Tibial nerve (tissue), 4 donors: Measurements from ENCODE around the gene PTPRB. TPM values are rescaled to one million over a fixed set of nuclear protein-coding genes. Genes with fewer than 3 reads are reported as not detected.

Source experiments
- DNase-seq, 2 donors: peaks; one replicate each; pipeline ENCODE4 v3.0.0-alpha.2; 2019; ENCODE audit warnings: low spot score in 2 of 2
- H3K27ac ChIP-seq, 4 donors: fragments of 200-600 bp; sonication (generic) in 3 of 4; one replicate each; pipeline ENCODE4 v1.5.1; 2017 to 2019; ENCODE audit warnings: mild to moderate bottlenecking in 1 of 4
- H3K27me3 ChIP-seq, 2 donors: fragments of 200-600 bp; sonication (generic) in 1 of 2; one replicate each; pipeline versions ENCODE4 v1.5.1 to v1.6.0; 2017 to 2019
- H3K36me3 ChIP-seq, 3 donors: fragments of 200-600 bp; sonication (generic); one replicate each; pipeline ENCODE4 v1.5.1; 2018 to 2019
- H3K4me1 ChIP-seq, 4 donors: fragments of 200-600 bp; sonication (generic) in 3 of 4; one replicate each; pipeline ENCODE4 v1.5.1; 2017 to 2019
- H3K4me3 ChIP-seq, 4 donors: fragments of 200-600 bp; sonication (generic) in 3 of 4; one replicate each; pipeline ENCODE4 v1.5.1; 2017 to 2019; ENCODE audit warnings: mild to moderate bottlenecking in 1 of 4, moderate library complexity in 1 of 4
- H3K9me3 ChIP-seq, 4 donors: fragments of 200-600 bp; sonication (generic) in 3 of 4; one replicate each; pipeline ENCODE4 v1.5.1; 2017 to 2019
- CTCF ChIP-seq, 5 experiments: fragments of 200-600 bp in 3 of 5; fragments of 450-650 bp in 2 of 5; sonication (generic) in 3 of 5; IDR thresholded peaks; one replicate each; pipeline ENCODE4 v1.5.1; 2016 to 2019; ENCODE audit warnings: antibody characterized with exemption in 5 of 5, mild to moderate bottlenecking in 3 of 5, moderate library complexity in 2 of 5
- EP300 ChIP-seq, 2 donors: sonication (generic); formaldehyde crosslinking; IDR thresholded peaks; one replicate each; pipeline ENCODE4 v1.6.1; 2017; ENCODE audit warnings: antibody characterized with exemption in 2 of 2, mild to moderate bottlenecking in 1 of 2
- POLR2A ChIP-seq, 2 donors: fragments of 450-650 bp; IDR thresholded peaks; one replicate each; pipeline ENCODE4 v1.6.1; 2017; ENCODE audit warnings: antibody characterized with exemption in 2 of 2, mild to moderate bottlenecking in 2 of 2, moderate library complexity in 2 of 2
- WGBS, 2 donors: methylation state at CpG; one replicate each; pipeline ENCODE4 v1.1.5; 2018; 5-methylcytosine and 5-hydroxymethylcytosine counted together
- total RNA-seq, 4 donors: library from RNA; depleted of rRNA; stranded (reverse); fragments of >200 nt; gene quantifications; one replicate each; pipeline ENCODE4 v1.1.0, GENCODE V29; 2016

The PTPRB gene
- total RNA-seq, 4 donors from 2014 or later: 14.4 to 62.6 (median 34.3) TPM

GRCh38 chr12:70626180-70626579 lies 11.0 kb downstream of the PTPRB start:
- TF ChIP-seq CTCF (IDR thresholded peaks at IDR 0.05) (no peak), POLR2A (IDR thresholded peaks at IDR 0.05) (no peak), EP300 (IDR thresholded peaks at IDR 0.05) (no peak)
- H3K27ac ChIP-seq: no peak overlapping the region
- WGBS, 2 donors: 95 to 97% methylated on average over 3 of the region's 3 CpGs
- no peaks in the 10 kb centered on the region for H3K4me1 ChIP-seq
- no peaks in the 10 kb centered on the region for H3K9me3 ChIP-seq
- no peak overlapping the region for H3K4me3 ChIP-seq
- H3K27me3 ChIP-seq: no peaks in the 10 kb centered on the region
- H3K36me3 ChIP-seq: no peaks in the 10 kb centered on the region
- DNase-seq: no peak

GRCh38 chr12:70619471-70620152 lies 17.6 kb downstream of the PTPRB start:
- DNase-seq: no peak
- 65 to 70% methylated on average over 5 of the region's 5 CpGs for WGBS, 2 donors
- H3K4me3 ChIP-seq: no peak overlapping the region
- no peaks in the 10 kb centered on the region for H3K9me3 ChIP-seq
- no peaks in the 10 kb centered on the region for H3K36me3 ChIP-seq
- H3K27ac ChIP-seq: no peak overlapping the region
- no peak for TF ChIP-seq CTCF (IDR thresholded peaks at IDR 0.05)
- no peak for TF ChIP-seq POLR2A (IDR thresholded peaks at IDR 0.05)
- no peaks in the 10 kb centered on the region for H3K4me1 ChIP-seq
- no peaks in the 10 kb centered on the region for H3K27me3 ChIP-seq

- no peak overlapping the region for H3K27ac ChIP-seq
- no peaks in the 10 kb centered on the region for H3K36me3 ChIP-seq
- no peak for DNase-seq
- H3K4me3 ChIP-seq: no peak overlapping the region
- WGBS, 2 donors: 90 to 93% methylated on average over 4 of the region's 4 CpGs
- no peaks in the 10 kb centered on the region for H3K27me3 ChIP-seq
- TF ChIP-seq POLR2A (IDR thresholded peaks at IDR 0.05) (no peak), CTCF (IDR thresholded peaks at IDR 0.05) (no peak), EP300 (IDR thresholded peaks at IDR 0.05) (no peak)
- no peaks in the 10 kb centered on the region for H3K4me1 ChIP-seq
- no peaks in the 10 kb centered on the region for H3K9me3 ChIP-seq
Observed at GRCh38 chr12:70618371-70618770, 18.9 kb downstream of the PTPRB start.

- Histone ChIP-seq H3K4me3 (no peak overlapping the region), H3K27ac (no peak overlapping the region), H3K36me3 (no peaks in the 10 kb centered on the region), H3K9me3 (no peaks in the 10 kb centered on the region), H3K4me1 (no peaks in the 10 kb centered on the region), H3K27me3 (no peaks in the 10 kb centered on the region)
- TF ChIP-seq EP300 (IDR thresholded peaks at IDR 0.05) (no peak), POLR2A (IDR thresholded peaks at IDR 0.05) (no peak), CTCF (IDR thresholded peaks at IDR 0.05) (no peak)
- DNase-seq: no peak
- 50 to 51% methylated on average over 4 of the region's 4 CpGs for WGBS, 2 donors
Observed at GRCh38 chr12:70617450-70617849, 19.8 kb downstream of the PTPRB start.

GRCh38 chr12:70615174-70615866 lies 21.9 kb downstream of the PTPRB start:
- no peak for DNase-seq
- TF ChIP-seq POLR2A (IDR thresholded peaks at IDR 0.05): no peak
- TF ChIP-seq CTCF (IDR thresholded peaks at IDR 0.05): no peak
- TF ChIP-seq EP300 (IDR thresholded peaks at IDR 0.05): no peak
- Histone ChIP-seq H3K9me3 (no peaks in the 10 kb centered on the region), H3K4me1 (peaks cover 0 to 8% (median 0%) of the 10 kb centered on the region in 4 donors), H3K36me3 (no peaks in the 10 kb centered on the region), H3K27ac (no peak overlapping the region), H3K4me3 (no peak overlapping the region), H3K27me3 (no peaks in the 10 kb centered on the region)
- WGBS, 2 donors: 51 to 56% methylated on average over 5 of the region's 5 CpGs
